Measurements from ENCODE around the gene SETD4. TPM values are rescaled to one million over a fixed set of nuclear protein-coding genes. Genes with fewer than 3 reads are reported as not detected.

SETD4 gene
- total RNA-seq, 2 experiments from 2014 or later, result 11.0 to 17.6 TPM

GRCh38 chr21:36028127-36029069 lies 31.9 kb downstream of the SETD4 start:
- ChIA-PET POLR2A (no interaction called here), CTCF (interaction anchor here (0.6 to 2.3 kb wide), 29 partner anchors 8 to 1362 kb away, joined by 3 to 10 read pairs (median 4); partner anchors contain the start of gene CBR1)
- intact Hi-C loops (cut with DNase I, micrococcal nuclease), result loop anchor here (1.0 to 10.0 kb wide), 7 partner anchors 84 to 1336 kb away; no protein-coding TSS in a partner anchor
- Mint-ChIP-seq H3K9me3 (ENCODE audit: low read depth) (no peaks in the 10 kb centered on the region), H3K4me3 (no peak overlapping the region), H3K27me3 (no peaks in the 10 kb centered on the region), H3K4me1 (peaks cover 5% of the 10 kb centered on the region), H3K27ac (no peak overlapping the region), H3K36me3 (ENCODE audit: low read depth) (no peaks in the 10 kb centered on the region)
- DNase-seq (peak; percentile 77), ATAC-seq (peak; percentile 93)

- no peaks in the 10 kb centered on the region for H3K36me3 Mint-ChIP-seq (ENCODE audit: low read depth)
- peaks cover 5% of the 10 kb centered on the region for H3K4me1 Mint-ChIP-seq
- CTCF ChIA-PET, result interaction anchor here (0.6 to 2.3 kb wide), 19 partner anchors 11 to 1335 kb away, joined by 3 to 10 read pairs (median 3); no protein-coding TSS in a partner anchor
- DNase-seq (no peak), ATAC-seq (no peak)
- POLR2A ChIA-PET, result no interaction called here
- no peak overlapping the region for H3K27ac Mint-ChIP-seq
- intact Hi-C loops (cut with DNase I, micrococcal nuclease), result loop anchor here (5.0 to 10.0 kb wide), 4 partner anchors 183 to 1283 kb away; no protein-coding TSS in a partner anchor
- no peaks in the 10 kb centered on the region for H3K9me3 Mint-ChIP-seq (ENCODE audit: low read depth)
- H3K4me3 Mint-ChIP-seq, result no peak overlapping the region
- no peaks in the 10 kb centered on the region for H3K27me3 Mint-ChIP-seq
Observed at GRCh38 chr21:36027347-36027746, 33.0 kb downstream of the SETD4 start.

DNA sequence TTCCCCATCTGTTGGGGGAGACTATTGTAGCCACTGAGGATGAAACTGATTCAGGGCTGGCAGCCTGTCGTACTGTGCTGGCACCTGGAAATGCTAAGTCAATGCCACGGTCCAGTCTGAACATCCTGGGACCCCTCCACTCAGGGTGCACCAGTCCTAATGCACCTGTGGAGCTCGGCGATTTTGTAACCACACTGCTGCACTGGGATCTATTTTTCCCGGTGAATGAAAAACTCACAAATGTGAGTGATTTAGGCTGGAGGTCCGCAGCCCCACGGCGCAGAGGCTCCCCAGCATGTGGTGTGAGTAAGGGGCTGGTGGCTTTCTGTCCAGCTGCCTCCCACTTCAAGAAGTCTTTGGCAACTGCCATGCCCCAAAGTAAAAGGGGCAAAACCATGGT lies 35.5 kb downstream of the SETD4 start:
- H3K4me1 Mint-ChIP-seq, result peaks cover 5% of the 10 kb centered on the region
- no peak overlapping the region for H3K27ac Mint-ChIP-seq
- no peak overlapping the region for H3K4me3 Mint-ChIP-seq
- ChIA-PET CTCF (no interaction called here), POLR2A (no interaction called here)
- no peaks in the 10 kb centered on the region for H3K27me3 Mint-ChIP-seq
- H3K9me3 Mint-ChIP-seq (ENCODE audit: low read depth), result peaks cover 3% of the 10 kb centered on the region
- H3K36me3 Mint-ChIP-seq (ENCODE audit: low read depth), result peaks cover 6% of the 10 kb centered on the region
- no peak for ATAC-seq
- intact Hi-C loops (cut with DNase I, micrococcal nuclease), result loop anchor here (5.0 to 10.0 kb wide), 4 partner anchors 180 to 1280 kb away; no protein-coding TSS in a partner anchor
- no peak for DNase-seq

- Mint-ChIP-seq H3K36me3 (ENCODE audit: low read depth) (peaks cover 6% of the 10 kb centered on the region), H3K4me3 (no peak overlapping the region), H3K9me3 (ENCODE audit: low read depth) (peaks cover 3% of the 10 kb centered on the region), H3K27me3 (no peaks in the 10 kb centered on the region), H3K27ac (no peak overlapping the region), H3K4me1 (no peaks in the 10 kb centered on the region)
- CTCF ChIA-PET, result interaction anchor here (1.0 to 1.2 kb wide), 2 partner anchors 183 to 1330 kb away, joined by 3 read pairs; no protein-coding TSS in a partner anchor
- ATAC-seq (no peak), DNase-seq (no peak)
- intact Hi-C loops (cut with DNase I, micrococcal nuclease), result loop anchor here (10.0 kb wide), 3 partner anchors 178 to 1278 kb away; no protein-coding TSS in a partner anchor
- POLR2A ChIA-PET, result no interaction called here
Observed at GRCh38 chr21:36023092-36023480, 37.2 kb downstream of the SETD4 start.

DNA sequence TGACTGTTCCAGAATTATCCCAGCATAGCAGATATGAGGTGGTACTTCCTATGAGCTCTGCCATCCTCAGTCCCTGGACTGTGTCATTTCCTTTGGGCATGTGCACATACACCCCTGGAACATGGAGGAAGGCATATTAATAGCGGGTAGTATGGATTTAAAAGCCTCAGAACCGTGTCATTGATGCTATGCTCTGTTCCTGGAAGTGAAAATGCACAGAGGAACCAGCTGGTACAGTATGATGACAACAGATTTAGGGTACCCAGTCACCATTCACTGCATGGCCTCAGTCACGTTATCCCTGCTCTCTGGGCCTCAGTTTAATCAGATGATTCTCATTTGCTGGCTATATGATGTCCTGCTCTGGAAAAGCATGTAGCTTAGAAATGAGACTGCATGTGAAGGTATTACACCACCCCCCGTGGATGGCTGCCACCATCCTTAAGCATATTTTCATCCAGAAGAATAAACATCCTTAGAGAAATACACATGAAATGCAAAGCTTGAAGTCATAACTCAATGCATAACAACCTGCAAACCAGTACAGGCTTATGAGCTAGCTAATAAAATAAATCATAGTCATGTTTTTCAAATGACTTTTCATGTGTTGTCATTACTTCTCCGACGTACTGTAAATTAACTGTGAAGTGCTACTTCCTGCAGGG lies 37.8 kb downstream of the SETD4 start:
- no peak overlapping the region for H3K4me3 Mint-ChIP-seq
- H3K27ac Mint-ChIP-seq, result no peak overlapping the region
- POLR2A ChIA-PET, result no interaction called here
- ATAC-seq (no peak), DNase-seq (no peak)
- H3K4me1 Mint-ChIP-seq, result no peaks in the 10 kb centered on the region
- CTCF ChIA-PET, result interaction anchor here (0.7 to 1.2 kb wide), 4 partner anchors 102 to 1330 kb away, joined by 3 read pairs; no protein-coding TSS in a partner anchor
- H3K27me3 Mint-ChIP-seq, result peaks cover 2% of the 10 kb centered on the region
- peaks cover 3% of the 10 kb centered on the region for H3K9me3 Mint-ChIP-seq (ENCODE audit: low read depth)
- peaks cover 6% of the 10 kb centered on the region for H3K36me3 Mint-ChIP-seq (ENCODE audit: low read depth)
- intact Hi-C loops (cut with DNase I, micrococcal nuclease), result loop anchor here (10.0 kb wide), 3 partner anchors 178 to 1278 kb away; no protein-coding TSS in a partner anchor

DNA sequence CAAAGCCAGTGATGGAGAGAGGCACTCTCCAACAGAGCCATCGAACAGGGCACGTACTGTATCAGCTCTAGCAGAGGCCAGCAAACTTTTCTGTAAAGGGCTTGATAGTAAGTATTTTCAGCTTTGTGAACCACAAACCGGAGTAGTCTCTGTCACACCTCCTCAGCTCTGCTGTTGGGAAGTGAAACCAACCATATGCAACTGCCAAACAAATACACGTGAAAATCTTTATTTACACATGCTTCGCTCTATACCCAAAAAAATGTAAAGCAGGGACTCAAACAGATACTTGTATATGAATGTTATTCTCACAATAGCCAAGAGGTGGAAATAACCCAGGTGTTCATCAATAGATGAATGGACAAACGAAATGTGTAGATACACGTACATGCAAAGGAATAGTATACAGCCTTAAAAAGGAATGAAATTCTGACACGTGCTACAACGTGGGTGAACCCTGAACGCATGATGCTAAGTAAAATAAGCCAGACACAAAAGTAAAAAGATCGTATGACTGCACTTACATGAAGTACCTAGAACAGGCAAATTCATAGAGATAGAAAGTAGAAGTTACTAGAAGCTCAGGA lies 39.0 kb downstream of the SETD4 start:
- ATAC-seq (no peak), DNase-seq (no peak)
- Mint-ChIP-seq H3K36me3 (ENCODE audit: low read depth) (peaks cover 6% of the 10 kb centered on the region), H3K27ac (no peak overlapping the region), H3K27me3 (peaks cover 2% of the 10 kb centered on the region), H3K9me3 (ENCODE audit: low read depth) (peaks cover 3% of the 10 kb centered on the region), H3K4me1 (no peaks in the 10 kb centered on the region), H3K4me3 (no peak overlapping the region)
- ChIA-PET POLR2A (no interaction called here), CTCF (no interaction called here)
- intact Hi-C loops (cut with DNase I, micrococcal nuclease), result loop anchor here (10.0 kb wide), 3 partner anchors 177 to 1277 kb away; no protein-coding TSS in a partner anchor

DNA sequence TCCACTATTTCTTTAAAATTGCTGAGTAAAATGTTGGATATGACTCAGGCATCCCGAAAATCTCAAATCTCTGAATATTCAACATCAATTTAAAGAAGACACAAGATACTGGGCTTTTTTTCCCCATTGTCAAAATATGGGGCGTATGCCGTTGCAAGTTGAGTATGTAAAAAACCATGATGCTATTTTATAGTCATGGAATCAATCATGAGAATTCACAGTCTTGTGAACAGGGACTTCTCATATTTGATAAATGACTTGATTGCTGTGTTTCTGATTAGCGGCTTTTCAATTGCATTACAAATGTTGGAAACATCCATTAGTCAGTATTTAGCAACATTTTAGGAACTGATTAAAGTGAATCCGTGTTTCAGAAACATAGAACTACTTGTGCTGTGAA lies 45.3 kb downstream of the SETD4 start:
- DNase-seq, result no peak
- intact Hi-C loops (cut with DNase I, micrococcal nuclease), result no loop called here
- Mint-ChIP-seq H3K9me3 (ENCODE audit: low read depth) (no peaks in the 10 kb centered on the region), H3K4me3 (no peak overlapping the region), H3K36me3 (ENCODE audit: low read depth) (no peaks in the 10 kb centered on the region), H3K4me1 (no peaks in the 10 kb centered on the region), H3K27me3 (peaks cover 8% of the 10 kb centered on the region), H3K27ac (no peak overlapping the region)
- ATAC-seq, result no peak
- CTCF ChIA-PET, result no interaction called here
- POLR2A ChIA-PET, result no interaction called here

DNA sequence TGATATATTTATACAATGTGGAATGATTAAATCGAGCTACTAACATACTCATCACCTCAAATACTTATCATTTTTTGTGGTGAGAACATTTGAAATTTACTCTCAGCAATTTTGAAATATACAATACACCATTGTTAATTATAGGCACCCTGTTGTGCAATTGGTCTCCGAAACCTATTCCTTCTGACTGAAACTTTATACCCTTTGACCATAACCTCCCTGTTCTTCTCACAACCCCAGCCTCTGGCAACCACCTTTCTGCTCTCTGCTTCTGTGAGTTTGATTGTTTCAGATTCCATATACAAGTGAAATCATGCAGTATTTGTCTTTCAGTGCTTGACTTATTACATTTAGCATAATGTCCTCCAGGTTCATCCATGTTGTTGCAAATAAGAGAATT lies 49.5 kb downstream of the SETD4 start:
- Mint-ChIP-seq H3K4me3 (no peak overlapping the region), H3K27me3 (peaks cover 7% of the 10 kb centered on the region), H3K36me3 (ENCODE audit: low read depth) (no peaks in the 10 kb centered on the region), H3K27ac (no peak overlapping the region), H3K9me3 (ENCODE audit: low read depth) (no peaks in the 10 kb centered on the region), H3K4me1 (no peaks in the 10 kb centered on the region)
- ChIA-PET CTCF (no interaction called here), POLR2A (no interaction called here)
- ATAC-seq, result no peak
- DNase-seq, result no peak
- intact Hi-C loops (cut with DNase I, micrococcal nuclease), result no loop called here

GRCh38 chr21:36008505-36008904 lies 51.8 kb downstream of the SETD4 start:
- ChIA-PET POLR2A (no interaction called here), CTCF (no interaction called here)
- Mint-ChIP-seq H3K4me1 (no peaks in the 10 kb centered on the region), H3K27me3 (peaks cover 4% of the 10 kb centered on the region), H3K27ac (no peak overlapping the region), H3K9me3 (ENCODE audit: low read depth) (no peaks in the 10 kb centered on the region), H3K4me3 (no peak overlapping the region), H3K36me3 (ENCODE audit: low read depth) (no peaks in the 10 kb centered on the region)
- DNase-seq, result no peak
- intact Hi-C loops (cut with DNase I, micrococcal nuclease), result no loop called here
- ATAC-seq, result no peak

- H3K4me3 Mint-ChIP-seq, result no peak overlapping the region
- no peaks in the 10 kb centered on the region for H3K9me3 Mint-ChIP-seq (ENCODE audit: low read depth)
- POLR2A ChIA-PET, result no interaction called here
- intact Hi-C loops (cut with DNase I, micrococcal nuclease), result no loop called here
- no peaks in the 10 kb centered on the region for H3K36me3 Mint-ChIP-seq (ENCODE audit: low read depth)
- DNase-seq (no peak), ATAC-seq (no peak)
- H3K27me3 Mint-ChIP-seq, result peaks cover 5% of the 10 kb centered on the region
- CTCF ChIA-PET, result interaction anchor here (0.6 to 1.0 kb wide), 2 partner anchors 23 to 947 kb away, joined by 3 to 4 read pairs; no protein-coding TSS in a partner anchor
- H3K27ac Mint-ChIP-seq, result no peak overlapping the region
- H3K4me1 Mint-ChIP-seq, result no peaks in the 10 kb centered on the region
Observed at GRCh38 chr21:36005879-36006400, 54.4 kb downstream of the SETD4 start.

DNA sequence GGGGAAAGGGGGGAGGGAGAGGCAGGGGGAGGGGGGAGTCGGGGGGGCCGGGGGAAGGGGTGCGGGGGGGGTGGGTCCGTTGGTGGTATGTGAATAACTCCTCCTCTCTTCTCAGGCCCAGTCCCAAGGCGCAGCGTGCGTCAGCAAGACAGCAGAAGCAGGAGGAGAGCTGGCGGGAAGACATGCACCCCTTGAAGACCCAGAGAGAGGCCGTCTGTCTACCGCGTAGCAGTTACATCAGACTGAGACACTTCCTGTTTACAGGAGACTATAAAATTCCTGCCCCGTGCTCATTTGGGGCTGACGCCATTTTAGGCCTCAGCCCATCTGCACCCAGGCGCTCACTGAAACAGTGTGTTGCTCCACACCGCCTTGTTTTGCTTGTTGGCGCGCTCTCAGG lies 55.3 kb downstream of the SETD4 start:
- ChIA-PET CTCF (interaction anchor here (1.0 kb wide), 1 partner anchor 11 kb away, joined by 3 read pairs; no protein-coding TSS in a partner anchor), POLR2A (no interaction called here)
- intact Hi-C loops (cut with DNase I, micrococcal nuclease), result no loop called here
- DNase-seq (no peak), ATAC-seq (no peak)
- Mint-ChIP-seq H3K27me3 (peaks cover 4% of the 10 kb centered on the region), H3K27ac (no peak overlapping the region), H3K4me3 (no peak overlapping the region), H3K36me3 (ENCODE audit: low read depth) (no peaks in the 10 kb centered on the region), H3K4me1 (no peaks in the 10 kb centered on the region), H3K9me3 (ENCODE audit: low read depth) (no peaks in the 10 kb centered on the region)

Data from activated CD4-positive, alpha-beta T cell treated with anti-CD3 and anti-CD28 coated beads for 36 hours (primary cell).